Measurements from ENCODE around the gene SPINT1. TPM values are rescaled to one million over a fixed set of nuclear protein-coding genes. Genes with fewer than 3 reads are reported as not detected.
A peak's percentile ranks its signal among the peaks of the same experiment; 100 is the strongest.

The SPINT1 gene
- total RNA-seq, 2 experiments from 2014 or later = 11.3 to 13.1 TPM

DNA sequence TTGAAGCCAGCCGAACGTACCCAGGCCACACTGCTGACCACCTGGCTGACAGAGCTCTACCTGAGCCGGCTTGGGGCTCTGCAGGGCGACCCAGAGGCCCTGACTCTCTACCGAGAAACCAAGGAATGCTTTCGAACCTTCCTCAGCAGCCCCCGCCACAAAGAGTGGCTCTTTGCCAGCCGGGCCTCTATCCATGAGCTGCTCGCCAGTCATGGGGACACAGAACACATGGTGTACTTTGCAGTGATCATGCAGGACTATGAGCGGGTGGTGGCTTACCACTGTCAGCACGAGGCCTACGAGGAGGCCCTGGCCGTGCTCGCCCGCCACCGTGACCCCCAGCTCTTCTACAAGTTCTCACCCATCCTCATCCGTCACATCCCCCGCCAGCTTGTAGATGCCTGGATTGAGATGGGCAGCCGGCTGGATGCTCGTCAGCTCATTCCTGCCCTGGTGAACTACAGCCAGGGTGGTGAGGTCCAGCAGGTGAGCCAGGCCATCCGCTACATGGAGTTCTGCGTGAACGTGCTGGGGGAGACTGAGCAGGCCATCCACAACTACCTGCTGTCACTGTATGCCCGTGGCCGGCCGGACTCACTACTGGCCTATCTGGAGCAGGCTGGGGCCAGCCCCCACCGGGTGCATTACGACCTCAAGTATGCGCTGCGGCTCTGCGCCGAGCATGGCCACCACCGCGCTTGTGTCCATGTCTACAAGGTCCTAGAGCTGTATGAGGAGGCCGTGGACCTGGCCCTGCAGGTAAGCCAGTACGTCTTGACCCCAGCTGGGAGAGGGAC, 56.6 kb downstream of the SPINT1 start:
- peaks cover 24% of the 10 kb centered on the region for H3K36me3 Mint-ChIP-seq
- no peak for DNase-seq
- H3K27me3 Mint-ChIP-seq = no peaks in the 10 kb centered on the region
- intact Hi-C loops (cut with micrococcal nuclease) = no loop called here
- H3K4me1 Mint-ChIP-seq (ENCODE audit: low read depth) = peaks cover 16% of the 10 kb centered on the region
- ChIA-PET CTCF (interaction anchor here (0.9 to 9.0 kb wide), 4 partner anchors 9 to 286 kb away, joined by 3 to 101 read pairs (median 3); partner anchors contain the start of gene DLL4), POLR2A (no interaction called here)
- no peak overlapping the region for H3K4me3 Mint-ChIP-seq
- no peak overlapping the region for H3K27ac Mint-ChIP-seq
- no peaks in the 10 kb centered on the region for H3K9me3 Mint-ChIP-seq

DNA sequence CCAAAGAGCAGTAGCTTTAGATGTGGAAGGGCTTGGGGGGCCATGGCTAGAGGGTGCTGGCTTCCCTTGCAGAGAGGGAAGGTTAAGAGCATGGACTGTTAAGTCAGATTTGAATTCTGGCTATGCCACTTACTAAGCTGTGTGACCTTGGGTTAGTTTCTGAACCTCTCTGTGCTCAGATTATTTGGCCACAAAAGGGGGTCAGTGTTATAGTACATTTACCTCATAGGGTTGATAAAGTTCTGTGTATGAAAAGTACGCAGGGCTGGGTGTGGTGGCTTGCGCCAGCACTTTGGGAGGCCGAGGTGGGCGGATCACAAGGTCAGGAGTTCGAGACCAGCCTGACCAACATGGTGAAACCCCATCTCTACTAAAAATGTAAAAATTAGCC, 57.2 kb downstream of the SPINT1 start:
- Mint-ChIP-seq H3K27ac (no peak overlapping the region), H3K4me3 (no peak overlapping the region), H3K4me1 (ENCODE audit: low read depth) (peaks cover 10% of the 10 kb centered on the region), H3K9me3 (no peaks in the 10 kb centered on the region), H3K36me3 (peaks cover 24% of the 10 kb centered on the region), H3K27me3 (no peaks in the 10 kb centered on the region)
- POLR2A ChIA-PET = interaction anchor here (0.6 kb wide), 1 partner anchor 48 kb away, joined by 4 read pairs; no protein-coding TSS in a partner anchor
- CTCF ChIA-PET = interaction anchor here (0.9 to 9.0 kb wide), 3 partner anchors 9 to 286 kb away, joined by 3 to 101 read pairs (median 3); partner anchors contain the start of gene DLL4
- no peak for DNase-seq
- intact Hi-C loops (cut with micrococcal nuclease) = no loop called here

DNA sequence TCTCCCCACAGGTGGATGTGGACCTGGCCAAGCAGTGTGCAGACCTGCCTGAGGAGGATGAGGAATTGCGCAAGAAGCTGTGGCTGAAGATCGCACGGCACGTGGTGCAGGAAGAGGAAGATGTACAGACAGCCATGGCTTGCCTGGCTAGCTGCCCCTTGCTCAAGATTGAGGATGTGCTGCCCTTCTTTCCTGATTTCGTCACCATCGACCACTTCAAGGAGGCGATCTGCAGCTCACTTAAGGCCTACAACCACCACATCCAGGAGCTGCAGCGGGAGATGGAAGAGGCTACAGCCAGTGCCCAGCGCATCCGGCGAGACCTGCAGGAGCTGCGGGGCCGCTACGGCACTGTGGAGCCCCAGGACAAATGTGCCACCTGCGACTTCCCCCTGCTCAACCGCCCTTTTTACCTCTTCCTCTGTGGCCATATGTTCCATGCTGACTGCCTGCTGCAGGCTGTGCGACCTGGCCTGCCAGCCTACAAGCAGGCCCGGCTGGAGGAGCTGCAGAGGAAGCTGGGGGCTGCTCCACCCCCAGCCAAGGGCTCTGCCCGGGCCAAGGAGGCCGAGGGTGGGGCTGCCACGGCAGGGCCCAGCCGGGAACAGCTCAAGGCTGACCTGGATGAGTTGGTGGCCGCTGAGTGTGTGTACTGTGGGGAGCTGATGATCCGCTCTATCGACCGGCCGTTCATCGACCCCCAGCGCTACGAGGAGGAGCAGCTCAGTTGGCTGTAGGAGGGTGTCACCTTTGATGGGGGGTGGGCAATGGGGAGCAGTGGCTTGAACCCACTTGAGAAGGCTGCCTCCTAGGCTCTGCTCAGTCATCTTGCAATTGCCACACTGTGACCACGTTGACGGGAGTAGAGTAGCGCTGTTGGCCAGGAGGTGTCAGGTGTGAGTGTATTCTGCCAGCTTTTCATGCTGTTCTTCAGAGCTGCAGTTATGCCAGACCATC, 59.0 kb downstream of the SPINT1 start:
- Mint-ChIP-seq H3K4me3 (no peak overlapping the region), H3K27ac (no peak overlapping the region), H3K4me1 (ENCODE audit: low read depth) (peaks cover 18% of the 10 kb centered on the region), H3K9me3 (no peaks in the 10 kb centered on the region), H3K27me3 (no peaks in the 10 kb centered on the region), H3K36me3 (peaks cover 24% of the 10 kb centered on the region)
- CTCF ChIA-PET = interaction anchor here (0.5 to 9.0 kb wide), 28 partner anchors 7 to 496 kb away, joined by 3 to 103 read pairs (median 4); partner anchors contain the start of genes DLL4, INO80, RHOV and SPINT1
- POLR2A ChIA-PET = interaction anchor here (1.0 to 3.8 kb wide), 2 partner anchors 8 to 39 kb away, joined by 4 to 15 read pairs; partner anchors contain the start of gene VPS18
- intact Hi-C loops (cut with micrococcal nuclease) = no loop called here
- DNase-seq = no peak

DNA sequence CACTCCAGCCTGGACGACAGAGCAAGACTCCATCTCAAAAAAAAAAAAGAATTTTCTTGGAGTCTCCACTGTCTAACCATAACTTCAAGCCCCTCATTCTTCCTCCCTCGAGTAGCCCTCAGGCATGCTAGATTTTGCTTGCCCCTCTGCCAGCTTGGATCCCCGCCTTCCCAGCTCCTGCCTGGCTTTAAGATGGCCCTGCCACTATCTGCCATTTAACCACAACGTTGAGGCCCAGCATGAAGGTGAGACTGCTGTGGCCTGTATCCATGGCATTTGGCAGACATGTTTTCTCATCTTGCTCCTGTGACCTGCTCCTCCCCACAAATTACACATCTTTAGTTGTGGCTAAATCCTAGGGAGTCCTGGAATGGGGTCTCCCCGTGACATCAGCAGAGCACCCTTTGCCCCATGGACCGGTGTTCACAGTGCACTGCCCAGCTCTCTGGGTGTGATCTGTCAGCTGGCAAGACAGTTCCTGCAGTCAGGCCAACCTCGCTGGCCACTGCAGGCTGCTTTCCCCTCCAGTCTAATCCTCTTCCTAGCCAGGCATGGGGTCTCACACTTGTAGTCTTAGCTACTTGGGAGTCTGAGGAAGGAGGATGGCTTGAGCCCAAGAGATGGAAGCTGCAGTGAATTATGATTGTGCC, 60.8 kb downstream of the SPINT1 start:
- Mint-ChIP-seq H3K27ac (no peak overlapping the region), H3K4me1 (ENCODE audit: low read depth) (peaks cover 20% of the 10 kb centered on the region), H3K27me3 (no peaks in the 10 kb centered on the region), H3K9me3 (no peaks in the 10 kb centered on the region), H3K4me3 (no peak overlapping the region), H3K36me3 (peaks cover 19% of the 10 kb centered on the region)
- DNase-seq = no peak
- intact Hi-C loops (cut with micrococcal nuclease) = loop anchor here (1.0 kb wide), 3 partner anchors 118 to 428 kb away; partner anchors contain the start of genes NUSAP1 and OIP5
- ChIA-PET POLR2A (interaction anchor here (3.8 kb wide), 1 partner anchor 10 kb away, joined by 15 read pairs; the partner anchor contains the start of gene VPS18), CTCF (interaction anchor here (0.6 to 9.0 kb wide), 41 partner anchors 9 to 494 kb away, joined by 3 to 103 read pairs (median 5); partner anchors contain the start of genes CHAC1, DLL4, INO80 and RHOV)

GRCh38 chr15:40906091-40906990, 62.5 kb downstream of the SPINT1 start:
- Mint-ChIP-seq H3K36me3 (peaks cover 12% of the 10 kb centered on the region), H3K27ac (no peak overlapping the region), H3K4me3 (peak overlapping the region; percentile 77), H3K9me3 (no peaks in the 10 kb centered on the region), H3K27me3 (no peaks in the 10 kb centered on the region), H3K4me1 (ENCODE audit: low read depth) (peaks cover 17% of the 10 kb centered on the region)
- intact Hi-C loops (cut with micrococcal nuclease) = loop anchor here (2.0 kb wide), 2 partner anchors 20 to 46 kb away; partner anchors contain the start of gene CHAC1
- CTCF ChIA-PET = interaction anchor here (0.6 to 9.0 kb wide), 28 partner anchors 10 to 1321 kb away, joined by 3 to 103 read pairs (median 5); partner anchors contain the start of genes CHAC1, CHP1, DLL4 and RHOV
- DNase-seq = peak; percentile 88
- POLR2A ChIA-PET = interaction anchor here (1.0 to 3.8 kb wide), 5 partner anchors 12 to 210 kb away, joined by 3 to 15 read pairs (median 6); partner anchors contain the start of genes CHAC1 and VPS18

DNA sequence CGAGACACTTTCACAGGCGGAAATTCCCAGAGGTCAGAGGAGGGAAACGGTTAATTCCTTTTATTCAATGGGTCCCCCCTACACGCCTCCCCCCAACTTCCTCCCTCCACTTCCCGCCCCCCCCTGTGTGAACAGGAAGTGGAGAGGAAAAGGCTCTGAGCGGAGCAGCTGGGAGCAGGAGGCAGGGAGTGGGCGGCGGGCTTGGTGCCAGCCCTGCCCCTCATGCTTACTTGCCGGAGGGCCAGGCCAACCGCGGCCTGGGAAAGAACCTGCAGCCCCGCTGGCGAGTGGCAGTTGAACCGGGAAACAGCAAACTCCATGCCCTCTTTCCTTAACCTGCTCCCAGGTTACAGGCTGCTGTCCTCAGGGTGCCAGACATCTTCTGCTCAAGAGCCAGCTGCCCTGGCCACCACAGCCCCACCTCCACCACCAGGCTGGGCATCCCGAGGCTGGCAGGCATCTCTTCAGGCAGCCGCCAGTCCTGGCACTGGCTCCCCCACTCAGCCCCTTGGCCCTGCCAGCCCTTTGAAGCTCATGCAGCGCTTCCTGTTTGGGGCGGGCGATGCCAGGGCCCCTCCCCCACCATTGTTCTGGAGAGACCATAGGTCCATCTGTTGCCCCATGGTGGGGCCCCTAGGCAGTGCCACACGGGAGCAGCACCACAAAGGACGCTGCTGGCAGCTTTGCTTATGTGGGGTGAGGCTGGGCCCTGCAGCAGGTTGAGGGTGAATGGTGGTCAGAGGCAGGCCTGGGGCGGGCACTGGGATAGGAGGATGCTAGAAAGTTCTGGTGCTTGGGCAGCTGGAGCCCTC, 63.3 kb downstream of the SPINT1 start:
- peak overlapping the region; percentile 82 for H3K27ac Mint-ChIP-seq
- POLR2A ChIA-PET = interaction anchor here (0.8 to 1.6 kb wide), 5 partner anchors 33 to 209 kb away, joined by 3 to 9 read pairs (median 4); partner anchors contain the start of gene CHAC1
- peak; percentile 78 for DNase-seq

More for the DNA sequence above, 63.3 kb downstream of the SPINT1 start:
- Mint-ChIP-seq H3K27me3 (no peaks in the 10 kb centered on the region), H3K36me3 (peaks cover 11% of the 10 kb centered on the region), H3K4me3 (peak overlapping the region; percentile 77), H3K4me1 (ENCODE audit: low read depth) (peaks cover 17% of the 10 kb centered on the region), H3K9me3 (no peaks in the 10 kb centered on the region)
- CTCF ChIA-PET = interaction anchor here (0.6 to 9.0 kb wide), 18 partner anchors 11 to 324 kb away, joined by 3 to 103 read pairs (median 4); partner anchors contain the start of genes CHP1, DLL4 and VPS18
- intact Hi-C loops (cut with micrococcal nuclease) = loop anchor here (1.0 to 2.0 kb wide), 4 partner anchors 20 to 324 kb away; partner anchors contain the start of genes CHAC1, CHP1 and INO80

Other genes starting within 250 kb of the SPINT1 start
- 10 to 100 TPM; 32.8 to 33.1 TPM for gene KNL1, start 249.8 kb upstream of the SPINT1 start, total RNA-seq
- 10 to 100 TPM; 67.1 to 70.0 TPM for gene RAD51, start 148.9 kb upstream of the SPINT1 start, total RNA-seq
- gene RMDN3, start 88.8 kb upstream of the SPINT1 start, total RNA-seq = 10 to 100 TPM; 22.6 to 22.7 TPM
- 10 to 100 TPM; 36.0 to 40.2 TPM for gene GCHFR, start 80.0 kb upstream of the SPINT1 start, total RNA-seq
- gene C15orf62, start 74.1 kb upstream of the SPINT1 start, total RNA-seq = under 1 TPM; 0.39 to 0.43 TPM
- gene ZFYVE19, start 37.0 kb upstream of the SPINT1 start, total RNA-seq = 10 to 100 TPM; 22.8 to 26.1 TPM
- 10 to 100 TPM; 32.5 to 34.5 TPM for gene DNAJC17, start 36.6 kb upstream of the SPINT1 start, total RNA-seq
- not detected for gene PPP1R14D, start 15.3 kb upstream of the SPINT1 start, total RNA-seq
- gene RHOV, start 30.2 kb downstream of the SPINT1 start, total RNA-seq = under 1 TPM; 0.29 to 0.53 TPM
- gene VPS18, start 50.4 kb downstream of the SPINT1 start, total RNA-seq = 1 to 10 TPM; 7.8 to 8.8 TPM
- not detected for gene DLL4, start 85.3 kb downstream of the SPINT1 start, total RNA-seq
- gene CHAC1, start 109.4 kb downstream of the SPINT1 start, total RNA-seq = 10 to 100 TPM; 21.6 to 22.3 TPM